CD4-positive, alpha-beta T cell treated with Interleukin-6 at 100 ng/mL for 8 hours (primary cell): ENCODE measurements around the gene BLVRA.

Source experiments
- DNase-seq: peaks from one replicate; pipeline ENCODE4 v3.0.0-alpha.2; 2020; ENCODE audit warnings: mixed read lengths, low spot score

BLVRA gene

GRCh38 chr7:43749383-43749940 lies 9.0 kb upstream of the BLVRA start:
- DNase-seq, result no peak

GRCh38 chr7:43750016-43750887 lies 8.2 kb upstream of the BLVRA start:
- DNase-seq, result no peak

- no peak for DNase-seq
These were observed 6.1 kb upstream of the BLVRA start for GRCh38 chr7:43752411-43752810.

GRCh38 chr7:43753271-43753810 lies 5.1 kb upstream of the BLVRA start:
- no peak for DNase-seq

GRCh38 chr7:43753843-43754242 lies 4.6 kb upstream of the BLVRA start:
- DNase-seq, result no peak

GRCh38 chr7:43754596-43754995 lies 3.9 kb upstream of the BLVRA start:
- DNase-seq, result no peak

GRCh38 chr7:43756368-43757072 lies 2.0 kb upstream of the BLVRA start:
- DNase-seq, result no peak

- no peak for DNase-seq
These were observed 1.3 kb upstream of the BLVRA start for GRCh38 chr7:43757073-43757720.

- peak; percentile 24 for DNase-seq
These were observed 573 bp downstream of the BLVRA start for GRCh38 chr7:43758822-43759683.

GRCh38 chr7:43760861-43761260 lies 2.4 kb downstream of the BLVRA start:
- DNase-seq, result no peak

GRCh38 chr7:43761382-43761781 lies 2.9 kb downstream of the BLVRA start:
- DNase-seq, result no peak

GRCh38 chr7:43761938-43762692 lies 3.6 kb downstream of the BLVRA start:
- DNase-seq, result no peak

GRCh38 chr7:43763183-43763582 lies 4.7 kb downstream of the BLVRA start:
- DNase-seq, result no peak

GRCh38 chr7:43764039-43764761 lies 5.7 kb downstream of the BLVRA start:
- DNase-seq, result no peak

- no peak for DNase-seq
These were observed 6.5 kb downstream of the BLVRA start for GRCh38 chr7:43764807-43765491.

GRCh38 chr7:43766564-43766963 lies 8.1 kb downstream of the BLVRA start:
- no peak for DNase-seq

- DNase-seq, result no peak
These were observed 8.8 kb downstream of the BLVRA start for GRCh38 chr7:43767311-43767710.

GRCh38 chr7:43768201-43768886 lies 9.9 kb downstream of the BLVRA start:
- DNase-seq, result no peak

GRCh38 chr7:43768887-43769272 lies 10.4 kb downstream of the BLVRA start:
- DNase-seq, result no peak
